NCI-H69 (cell line): ENCODE measurements around the gene POR.

Experiments used
- DNase-seq: peaks from one replicate; lab custom pipeline; 2025; lab: John Stamatoyannopoulos, UW

Gene POR

DNA sequence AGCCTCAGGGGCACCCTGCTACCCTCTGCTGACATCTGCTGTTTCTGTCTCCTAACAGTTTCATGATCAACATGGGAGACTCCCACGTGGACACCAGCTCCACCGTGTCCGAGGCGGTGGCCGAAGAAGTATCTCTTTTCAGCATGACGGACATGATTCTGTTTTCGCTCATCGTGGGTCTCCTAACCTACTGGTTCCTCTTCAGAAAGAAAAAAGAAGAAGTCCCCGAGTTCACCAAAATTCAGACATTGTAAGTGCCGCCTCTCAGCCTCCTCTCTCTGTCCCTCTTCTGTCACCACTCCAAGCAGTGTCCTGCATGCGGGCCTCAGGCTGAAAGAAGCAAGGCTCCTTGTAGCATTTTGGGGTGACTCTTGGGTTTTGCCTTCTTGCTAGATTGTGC, 39.0 kb downstream of the POR start:
- DNase-seq = no peak

DNA sequence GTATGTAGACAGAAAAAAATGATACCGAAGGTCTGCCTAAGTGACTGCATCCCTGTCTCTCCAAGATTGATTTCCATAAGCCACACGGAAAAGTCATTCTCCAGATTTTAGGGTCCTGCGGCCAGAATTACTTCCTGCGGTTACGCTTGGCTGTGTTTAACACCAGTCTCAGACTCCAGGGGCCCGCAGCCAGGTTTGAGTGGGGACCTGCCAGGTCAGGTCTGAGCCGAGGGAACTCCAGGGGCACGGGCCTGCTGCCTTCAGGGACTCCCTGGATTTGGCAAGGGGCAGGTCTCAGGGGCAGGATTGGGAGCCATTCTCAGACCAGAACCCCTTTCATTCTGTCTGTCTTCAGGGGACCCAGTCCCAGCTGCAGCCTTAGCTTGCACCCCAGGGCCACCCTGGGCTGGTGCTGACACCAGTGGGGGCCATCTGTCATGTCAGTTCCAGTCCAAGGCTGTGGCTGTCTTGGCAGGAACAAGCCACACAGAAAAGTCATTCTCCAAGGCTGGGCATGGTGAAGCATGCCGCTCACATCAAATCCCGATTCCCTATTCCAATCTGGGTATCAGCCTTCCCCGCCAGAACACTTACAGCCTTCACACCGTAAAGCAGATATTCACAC, 40.5 kb downstream of the POR start:
- no peak for DNase-seq

DNA sequence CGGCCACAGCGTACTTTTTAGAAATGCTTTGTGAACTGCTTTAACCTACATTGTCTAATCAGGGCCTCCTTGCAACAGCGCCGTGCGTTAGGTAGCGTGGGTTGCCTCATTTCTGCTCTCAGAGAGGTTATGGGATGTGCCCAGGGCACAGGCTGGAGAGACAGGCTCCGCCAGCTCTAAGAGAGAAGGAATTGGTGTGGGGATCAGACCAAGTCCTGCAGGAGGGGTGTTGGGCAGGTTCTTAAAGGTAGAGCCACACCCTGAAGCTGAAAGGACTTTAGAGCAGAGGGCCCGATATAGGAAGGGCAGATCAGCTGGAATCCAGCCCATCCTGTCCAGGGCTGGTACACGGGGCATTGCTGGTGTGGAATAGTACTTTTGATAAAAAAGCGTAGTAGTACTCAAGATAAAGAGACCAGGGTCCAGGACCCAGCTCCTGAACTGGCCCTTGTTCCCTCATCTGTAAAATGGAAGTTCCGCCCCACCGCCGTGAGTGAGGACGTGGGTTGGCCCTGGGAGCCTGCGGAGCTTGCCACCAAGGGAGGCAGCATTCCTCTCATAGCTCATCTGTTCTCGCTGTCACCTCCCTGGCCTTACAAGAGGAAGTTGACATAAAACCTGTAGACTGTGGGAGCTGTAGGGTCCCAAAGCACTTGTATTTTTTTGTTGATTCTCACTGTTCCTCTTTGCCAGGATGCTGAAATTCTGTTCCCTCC, 42.2 kb downstream of the POR start:
- DNase-seq = no peak

DNA sequence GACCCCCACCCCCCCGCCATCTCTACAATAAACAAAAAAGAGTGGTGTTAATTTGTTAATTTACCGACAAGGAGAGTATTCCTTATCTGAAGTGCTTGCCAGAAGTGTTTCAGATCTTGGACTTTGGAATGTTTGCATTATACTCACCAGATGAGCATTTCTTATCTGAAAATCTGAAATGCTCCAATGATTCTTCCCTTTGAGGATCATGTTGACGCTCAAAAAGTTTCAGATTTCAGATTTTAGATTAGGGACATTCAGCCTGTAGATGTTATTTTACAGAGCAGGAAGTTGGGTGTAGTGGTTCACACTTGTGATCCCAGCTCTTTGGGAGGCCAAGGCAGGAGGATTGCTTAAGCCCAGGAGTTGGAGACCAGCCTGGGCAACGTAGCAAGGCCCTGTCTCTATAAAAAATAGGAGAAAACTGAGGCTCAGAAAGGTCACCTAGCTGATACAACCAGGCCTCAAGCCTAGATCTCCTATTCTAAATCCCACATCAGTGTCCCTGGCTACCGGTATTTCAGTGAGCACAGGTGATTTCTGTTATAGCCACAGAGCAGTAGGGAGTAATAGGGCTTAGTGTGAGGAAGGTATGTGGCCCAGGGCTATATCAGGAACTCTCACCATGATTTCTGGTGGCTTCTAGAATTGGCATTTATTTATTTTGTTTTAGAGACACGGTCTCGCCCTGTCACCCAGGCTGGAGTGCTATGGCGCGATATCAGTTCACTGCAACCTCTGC, 44.0 kb downstream of the POR start:
- DNase-seq = no peak

DNA sequence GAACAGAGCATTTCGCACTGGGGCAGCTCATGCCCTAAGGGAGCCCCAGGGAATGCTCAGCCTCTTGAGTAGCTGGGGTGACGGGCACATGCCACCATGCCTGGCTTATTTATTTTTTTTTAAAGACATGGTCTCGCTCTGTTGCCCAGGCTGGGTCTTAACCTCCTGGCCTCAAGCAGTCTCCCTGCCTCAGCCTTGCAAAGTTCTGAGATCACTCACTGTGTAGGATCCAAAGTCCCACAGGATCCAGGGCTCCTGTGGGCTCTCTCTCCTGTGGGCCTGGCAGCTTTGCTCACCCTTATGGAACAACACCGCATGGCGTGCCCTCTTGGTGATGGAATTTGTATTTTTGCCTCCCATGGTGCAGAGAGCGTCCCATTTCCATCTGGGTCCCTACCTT, 45.4 kb downstream of the POR start:
- DNase-seq = no peak

DNA sequence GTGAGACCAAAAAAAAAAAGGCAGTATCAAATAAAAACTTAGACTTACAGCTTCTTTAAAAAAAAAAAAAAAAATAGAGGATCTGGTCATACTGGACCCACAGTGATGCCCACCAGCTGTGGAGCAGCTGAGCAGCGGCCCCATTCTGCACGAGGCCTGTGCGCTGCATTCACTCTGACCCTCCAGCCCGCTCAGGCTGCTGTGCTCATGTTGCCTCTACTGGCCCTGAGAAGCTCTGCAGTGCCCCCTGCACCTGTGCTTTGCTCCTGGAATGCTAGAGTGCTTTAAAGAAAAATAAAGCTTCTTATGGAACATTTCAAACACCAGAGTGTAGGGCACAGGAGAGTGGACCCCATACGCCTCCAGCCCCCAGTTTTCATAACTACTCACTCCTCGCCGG, 46.3 kb downstream of the POR start:
- DNase-seq = peak; percentile 22

DNA sequence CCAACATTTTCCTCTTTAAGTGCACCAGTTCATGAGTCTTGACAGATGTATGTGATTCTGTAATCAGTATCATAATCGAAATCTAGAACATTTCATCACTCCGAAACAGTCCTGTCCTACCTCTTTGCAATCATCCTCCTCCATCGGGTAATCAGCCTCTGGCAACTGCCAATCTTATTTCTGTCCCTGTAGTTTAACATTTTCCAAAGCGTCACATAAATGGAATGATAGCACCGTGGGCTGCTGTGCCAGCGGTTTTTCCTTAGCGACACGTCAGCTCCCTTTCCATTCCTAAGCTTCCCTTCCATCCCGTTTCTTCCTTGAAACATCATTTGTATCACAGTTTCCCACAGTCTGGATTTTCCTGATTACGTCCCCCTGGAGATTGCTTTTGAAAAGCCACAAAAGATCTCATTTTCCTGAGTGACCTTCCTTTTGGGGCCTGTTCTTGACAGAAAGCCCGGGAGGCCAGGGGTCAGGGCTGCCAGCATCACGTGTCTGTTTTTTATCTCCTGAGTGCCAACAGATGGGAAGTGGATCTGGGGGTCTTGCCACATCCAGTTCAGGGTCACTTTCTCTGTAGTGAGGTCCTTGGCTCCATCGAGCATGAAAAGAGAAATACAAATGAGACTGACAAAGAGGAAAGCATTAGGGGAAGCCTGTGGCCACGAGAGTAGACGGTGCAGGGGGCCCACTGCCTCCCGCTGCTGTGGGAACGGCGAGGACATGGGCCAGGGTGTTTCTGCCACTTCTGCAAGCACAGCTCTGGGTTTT, 47.8 kb downstream of the POR start:
- DNase-seq = no peak

DNA sequence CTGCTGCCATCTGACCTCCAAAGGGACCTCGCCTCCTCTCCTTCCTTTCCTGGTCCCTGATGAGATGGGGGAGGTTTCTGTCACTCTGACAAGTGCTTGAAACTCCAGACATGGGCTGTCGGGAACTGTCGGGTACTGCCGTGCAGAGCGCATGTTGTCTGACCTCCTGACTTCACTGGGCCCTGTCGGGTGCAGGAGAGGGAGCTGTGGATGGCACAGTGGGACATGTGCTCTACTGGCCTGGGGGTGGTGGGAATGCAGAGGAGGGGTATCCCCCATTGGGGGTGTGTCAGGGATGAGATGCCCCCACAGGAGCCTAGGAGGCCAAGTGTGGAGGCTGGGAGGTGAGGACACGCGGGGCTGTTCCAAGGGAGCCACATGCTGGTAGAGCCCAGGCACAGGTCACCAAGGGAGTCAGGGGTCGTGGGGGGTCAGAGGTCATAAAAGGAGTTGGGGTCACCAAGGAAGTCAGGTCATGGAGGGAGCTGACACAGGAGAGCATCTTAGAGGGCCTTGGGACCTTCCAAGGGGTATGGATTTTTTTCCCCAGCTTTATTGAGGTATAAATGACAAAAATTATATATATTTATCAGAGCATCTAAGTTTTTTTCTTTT, 48.5 kb downstream of the POR start:
- no peak for DNase-seq

DNA sequence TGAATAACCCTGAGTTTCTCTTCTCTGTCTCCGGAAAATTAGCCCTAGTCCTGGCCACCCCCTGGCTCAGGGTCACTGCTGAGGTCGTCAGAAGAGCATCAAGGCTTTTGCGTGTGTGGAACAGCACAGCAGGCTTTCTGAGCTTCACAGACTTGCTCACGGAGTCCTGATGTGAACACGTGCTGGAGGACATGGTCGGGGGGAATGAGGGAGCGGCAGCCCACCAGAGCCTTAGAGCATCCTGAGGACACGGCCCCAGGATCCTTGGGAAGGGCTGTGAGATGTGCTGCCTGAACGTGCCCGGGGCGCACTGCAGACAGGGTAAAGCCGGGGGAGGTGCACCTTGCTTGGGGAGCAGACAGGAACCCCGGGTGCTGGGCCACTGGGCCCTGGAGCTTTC, 50.7 kb downstream of the POR start:
- no peak for DNase-seq

DNA sequence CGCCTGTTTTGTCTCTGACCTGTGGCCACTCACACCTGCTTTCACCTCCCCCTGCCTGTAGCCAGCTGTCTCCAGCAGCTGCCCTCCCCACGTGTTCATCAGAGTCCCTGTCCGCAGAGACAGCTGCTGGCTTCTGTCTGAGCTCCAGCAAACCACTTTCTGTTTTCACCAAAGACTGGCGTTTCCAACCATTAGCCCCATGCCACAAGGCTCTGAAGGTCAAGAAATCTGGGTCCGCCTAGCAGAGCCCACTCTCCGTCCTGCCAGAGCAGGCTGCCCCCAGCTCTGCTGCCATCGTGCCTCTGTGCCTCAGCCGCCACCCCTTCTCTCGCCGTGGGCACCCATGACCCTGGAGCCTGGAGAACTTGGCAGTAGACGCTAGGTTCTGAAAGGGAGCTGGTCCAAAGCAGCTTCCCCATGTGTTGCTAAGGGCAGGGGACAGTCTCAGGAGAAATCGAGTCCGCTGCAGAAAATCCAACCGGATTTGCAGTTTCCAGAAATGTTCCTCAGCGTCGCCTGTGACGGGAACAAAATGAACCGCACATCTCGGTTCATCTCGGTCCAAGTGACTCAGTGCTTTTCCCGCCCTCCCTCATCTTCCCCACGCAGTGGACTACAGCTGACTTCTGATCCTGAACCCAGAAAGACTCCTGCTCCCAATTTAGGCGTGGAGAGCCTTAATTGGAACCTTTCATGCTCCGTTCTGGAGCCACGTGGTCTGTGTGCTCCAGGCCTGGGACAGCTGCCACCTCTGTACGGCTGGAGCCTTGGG, 51.4 kb downstream of the POR start:
- DNase-seq = peak; percentile 91

DNA sequence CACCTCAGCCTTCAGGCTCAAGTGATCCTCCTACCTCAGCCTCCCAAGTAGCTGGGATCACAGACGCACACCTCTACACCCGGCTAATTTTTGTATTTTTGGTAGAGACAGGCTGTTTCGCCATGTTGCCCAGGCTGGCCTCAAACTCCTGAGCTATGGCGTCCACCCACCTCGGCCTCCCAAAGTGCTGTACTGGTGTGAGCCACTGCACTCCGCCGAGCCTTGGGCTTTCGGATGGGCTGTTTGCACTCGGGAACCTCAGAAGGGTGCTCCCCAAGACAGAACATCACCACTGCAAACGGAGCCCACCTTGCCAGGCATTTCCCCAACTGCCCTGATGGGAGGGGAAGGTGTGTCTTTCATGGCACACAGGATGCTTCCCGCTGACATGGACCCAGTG, 52.1 kb downstream of the POR start:
- no peak for DNase-seq

DNA sequence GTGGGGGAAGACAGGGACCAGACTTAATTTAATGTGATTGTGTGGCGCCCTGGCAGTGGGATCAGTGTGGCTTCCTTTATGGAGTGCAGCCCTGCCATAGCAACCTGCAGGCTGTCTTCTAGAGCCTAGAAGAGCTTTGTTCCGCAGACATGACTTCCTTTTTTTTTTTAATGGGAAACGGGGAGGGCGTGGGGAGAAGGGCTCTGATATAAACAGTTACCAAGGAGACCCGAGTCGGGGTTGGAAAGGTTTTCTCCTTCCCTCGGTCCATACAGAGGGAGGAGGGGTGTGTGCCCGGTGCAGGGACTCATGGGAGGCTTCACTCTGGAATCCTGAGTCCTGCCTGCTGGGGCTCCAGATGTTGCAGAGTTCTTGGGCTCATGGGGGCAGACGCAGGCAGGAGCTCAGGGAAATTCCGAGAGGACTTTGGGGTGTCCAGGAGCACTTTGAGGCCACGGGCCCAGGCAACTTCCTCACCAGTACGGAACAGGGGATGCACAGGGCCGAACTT, 52.6 kb downstream of the POR start:
- peak; percentile 87 for DNase-seq

DNA sequence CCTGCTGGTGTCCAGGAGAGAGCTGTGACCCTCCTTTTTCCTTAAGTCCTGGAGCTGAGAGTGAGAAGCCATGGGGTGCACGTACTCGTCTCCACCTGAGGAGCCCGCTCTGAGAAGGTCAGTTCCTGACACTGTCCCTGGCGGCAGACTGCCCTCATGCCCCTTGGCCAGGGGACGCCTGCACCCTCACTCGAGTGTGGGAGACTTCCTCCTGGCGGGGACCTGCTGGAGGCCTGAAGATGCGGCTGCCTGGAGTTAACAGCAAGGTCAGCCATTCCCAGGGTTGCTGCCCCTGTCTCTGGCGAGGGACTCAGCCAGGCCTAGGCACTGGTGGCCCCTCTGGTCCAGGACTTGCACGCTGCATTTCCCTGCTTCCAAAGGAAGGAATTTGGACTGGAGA, 53.1 kb downstream of the POR start:
- DNase-seq = no peak

DNA sequence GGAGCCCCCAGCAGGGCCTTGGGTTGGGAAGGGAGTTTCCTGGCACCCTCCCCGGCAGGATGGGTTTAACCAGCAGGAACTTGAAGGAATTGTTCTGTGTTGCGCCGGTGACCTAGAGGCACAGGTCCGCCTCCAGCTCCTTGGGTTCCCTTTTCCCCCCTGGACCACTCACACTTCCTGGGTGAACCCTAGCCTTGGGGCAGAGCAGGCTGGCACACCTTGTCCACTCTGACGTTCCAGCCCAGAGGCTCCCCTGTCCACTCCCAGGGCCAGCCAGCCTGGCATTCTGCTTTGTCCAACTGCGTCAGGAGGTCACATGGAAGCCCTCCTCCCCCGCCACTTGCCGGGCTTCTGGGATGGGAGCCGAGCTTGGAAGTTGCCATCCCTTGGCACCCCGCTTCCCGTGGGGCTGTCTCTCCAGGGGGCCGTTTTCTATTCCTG, 53.6 kb downstream of the POR start:
- no peak for DNase-seq

DNA sequence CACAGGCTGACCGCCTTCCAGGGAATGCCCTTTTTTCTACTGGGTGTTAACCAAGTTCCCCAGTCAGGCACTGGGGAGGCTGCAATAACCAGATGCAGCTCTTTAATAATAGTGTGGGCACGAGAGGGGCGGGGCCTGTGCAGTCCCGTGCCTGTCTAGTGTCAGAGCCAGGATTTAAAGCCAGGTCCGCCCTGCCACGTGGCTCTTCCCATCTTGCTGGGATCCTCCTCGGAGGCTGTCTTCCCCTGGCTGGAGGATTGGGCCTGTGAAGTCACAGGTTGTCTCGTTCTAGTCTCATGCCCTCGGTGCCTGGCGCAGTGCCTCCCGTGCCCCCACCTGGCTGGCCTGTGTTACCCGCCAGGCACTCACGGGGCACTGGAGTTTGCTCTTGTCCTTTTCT, 54.2 kb downstream of the POR start:
- DNase-seq = no peak

DNA sequence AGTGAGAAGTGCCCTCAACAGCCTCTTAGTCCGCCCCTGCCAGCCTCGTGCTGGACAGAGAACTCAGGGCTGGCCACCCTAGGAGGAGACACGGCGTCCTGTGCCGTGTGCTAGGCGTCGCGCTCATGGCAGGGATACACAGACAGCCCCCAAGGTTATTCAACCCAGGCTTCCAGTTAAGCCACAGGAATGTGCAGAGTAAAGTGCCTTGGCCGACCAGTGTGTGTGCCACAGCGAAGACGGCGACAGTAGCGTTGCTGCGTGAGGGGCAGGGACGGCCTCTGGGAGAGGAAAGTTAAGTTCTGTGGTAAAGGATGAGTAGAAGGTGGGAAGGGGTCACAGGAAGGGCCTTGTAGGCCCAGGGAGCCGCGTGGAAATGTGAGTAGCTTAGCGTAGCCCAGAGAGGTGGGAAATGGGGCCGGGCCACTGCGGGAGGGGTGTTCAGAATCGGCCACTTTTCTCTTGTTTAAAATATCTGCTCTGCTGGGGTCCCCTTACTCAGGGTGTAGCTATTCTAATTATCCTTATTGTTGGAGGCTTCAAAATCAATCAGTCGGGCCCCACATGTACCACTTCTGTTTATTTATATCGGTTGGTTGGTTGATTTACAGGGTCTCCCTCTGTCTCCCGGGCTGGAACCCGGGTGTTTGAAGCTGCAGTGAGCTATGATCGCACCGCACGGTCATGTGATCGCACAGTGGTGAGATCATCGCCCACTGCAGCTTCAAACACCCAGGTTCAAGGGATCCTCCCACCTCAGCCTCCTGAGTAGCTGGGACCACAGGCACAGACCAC, 54.9 kb downstream of the POR start:
- DNase-seq = no peak

DNA sequence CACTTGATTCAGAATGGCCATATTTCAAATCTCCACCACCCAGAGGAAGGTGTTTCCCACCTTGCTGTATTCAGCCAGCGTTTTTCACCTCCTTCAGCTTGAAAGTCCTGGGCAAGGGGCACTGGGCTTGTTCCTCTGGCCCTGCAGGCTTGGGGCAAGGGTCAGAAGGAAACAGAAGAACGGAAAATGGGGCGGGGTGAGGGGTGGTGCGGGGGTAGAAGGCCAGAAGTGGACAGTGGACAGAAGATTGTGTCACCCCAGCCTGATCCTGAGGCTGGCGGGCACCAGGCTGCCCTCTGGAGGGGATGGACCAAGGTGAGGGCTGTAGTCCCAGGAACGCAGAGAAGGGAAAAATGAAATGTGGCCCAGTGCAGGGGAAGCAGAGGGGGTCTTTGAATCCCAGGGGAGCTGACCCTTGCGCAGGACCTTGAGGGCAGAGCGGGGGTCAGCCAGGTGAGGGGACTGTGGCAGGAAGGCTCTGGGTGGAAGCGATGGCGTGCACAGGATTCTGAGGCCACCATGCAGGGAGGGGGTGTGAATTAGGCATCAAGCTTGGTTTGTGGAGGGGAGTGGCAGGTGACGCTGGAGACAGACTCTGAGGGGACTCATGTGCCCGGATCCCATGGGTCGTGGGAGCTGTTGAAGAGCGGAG, 56.5 kb downstream of the POR start:
- DNase-seq = no peak

DNA sequence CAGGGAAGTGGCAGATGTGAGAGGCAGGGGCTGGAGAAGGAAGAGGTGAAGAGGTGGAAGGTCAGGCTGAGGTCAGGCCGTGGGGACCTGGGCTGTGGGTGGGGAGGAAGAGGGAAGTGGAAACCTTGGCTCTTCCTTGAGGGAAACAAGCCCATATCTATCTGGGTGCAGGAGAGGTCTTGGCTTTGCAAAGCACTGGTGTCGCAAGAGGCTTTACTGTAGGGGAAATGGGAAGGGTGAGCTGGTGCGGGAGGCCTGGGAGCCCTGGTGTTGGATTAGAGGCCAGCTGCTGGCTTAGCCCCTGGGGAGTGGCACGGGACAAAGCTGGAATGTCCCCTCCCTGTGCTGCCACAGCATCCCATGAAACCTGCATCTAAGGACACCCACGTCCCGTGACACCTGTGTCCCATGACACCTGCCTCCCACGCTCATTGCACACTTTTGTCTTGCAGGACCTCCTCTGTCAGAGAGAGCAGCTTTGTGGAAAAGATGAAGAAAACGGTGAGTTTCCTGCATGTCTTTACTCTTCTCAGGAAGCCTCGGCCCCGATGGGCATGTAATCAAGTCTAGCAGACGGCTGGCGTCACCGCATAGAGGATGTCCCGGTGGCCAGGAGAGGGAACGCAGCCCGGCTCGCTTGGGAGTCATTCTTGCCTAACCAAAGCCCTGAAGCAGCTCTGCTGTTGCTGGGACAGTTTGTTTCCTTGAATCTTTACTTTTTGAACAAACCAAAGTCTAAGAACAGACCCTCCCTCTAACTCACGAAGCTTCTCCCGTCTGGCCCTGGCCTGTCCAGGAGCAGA, 57.2 kb downstream of the POR start:
- DNase-seq = no peak

DNA sequence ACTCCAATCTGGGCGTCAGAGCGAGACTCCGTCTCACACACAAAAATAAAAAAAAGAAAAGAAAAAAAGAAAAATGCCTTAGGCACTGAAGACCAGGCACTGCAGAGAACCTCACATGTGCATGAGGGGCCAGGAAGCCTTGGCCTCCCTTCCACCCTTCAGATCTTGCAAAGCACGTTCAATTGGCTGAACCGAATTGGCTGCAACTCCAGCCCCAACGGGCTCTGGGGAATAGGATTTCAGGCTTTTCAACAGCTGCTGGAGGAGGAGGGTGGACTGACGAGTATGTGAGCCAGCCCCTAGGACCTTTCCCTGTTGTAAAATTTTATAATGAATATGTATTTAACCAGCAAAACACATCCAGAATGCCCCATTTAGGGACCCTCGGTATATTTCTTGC, 62.8 kb downstream of the POR start:
- DNase-seq = peak; percentile 17
